SJSA1 (cell line): ENCODE measurements around the gene TCF7L2. TPM values are rescaled to one million over a fixed set of nuclear protein-coding genes. Genes with fewer than 3 reads are reported as not detected.

Experiments used
- DNase-seq, 2 experiments: peaks; one replicate each; pipeline ENCODE4 v3.0.0-alpha.2; 2015 to 2020; ENCODE audit warnings: low spot score in 2 of 2, low read depth in 1 of 2
- H3K27ac ChIP-seq: fragments of 250-450 bp; sonication (Bioruptor Pico); 2 replicates; pipeline ENCODE4 v1.5.1; 2020; ENCODE audit warnings: mild to moderate bottlenecking, moderate library complexity
- H3K27me3 ChIP-seq: fragments of 250-450 bp; sonication (Bioruptor Pico); replicated peaks from 2 replicates; pipeline ENCODE4 v1.5.1; 2020; ENCODE audit warnings: mild to moderate bottlenecking, moderate library complexity
- H3K36me3 ChIP-seq: fragments of 250-450 bp; sonication (Bioruptor Pico); 2 replicates; pipeline ENCODE4 v1.5.1; 2020; ENCODE audit warnings: mild to moderate bottlenecking
- H3K4me1 ChIP-seq: fragments of 250-450 bp; sonication (Bioruptor Pico); replicated peaks from 2 replicates; pipeline ENCODE4 v1.6.1; 2021; ENCODE audit warnings: mild to moderate bottlenecking
- H3K4me3 ChIP-seq: fragments of 250-450 bp; sonication (Bioruptor Pico); 2 replicates; pipeline ENCODE4 v1.5.1; 2020; ENCODE audit warnings: mild to moderate bottlenecking
- H3K9me3 ChIP-seq: fragments of 250-450 bp; sonication (Bioruptor Pico); replicated peaks from 2 replicates; pipeline ENCODE4 v1.5.1; 2020; ENCODE audit warnings: mild to moderate bottlenecking
- total RNA-seq: library from RNA; depleted of rRNA; stranded (reverse); fragments of >200 nt; shearing (Covaris generic); gene quantifications from 2 replicates; pipeline ENCODE4 v1.2.3, GENCODE V29; 2014

The TCF7L2 gene
- total RNA-seq, 1 experiment from 2014 or later = 4.4 TPM

GRCh38 chr10:113019692-113020474 lies 69.8 kb downstream of the TCF7L2 start:
- H3K4me1 ChIP-seq = peaks cover 14% of the 10 kb centered on the region
- no peak overlapping the region for H3K4me3 ChIP-seq
- H3K27me3 ChIP-seq = no peaks in the 10 kb centered on the region
- H3K36me3 ChIP-seq = peaks cover 7% of the 10 kb centered on the region; the same call in 1 of the 2 replicates
- DNase-seq = no peak
- H3K9me3 ChIP-seq = no peaks in the 10 kb centered on the region
- no peak overlapping the region for H3K27ac ChIP-seq

DNA sequence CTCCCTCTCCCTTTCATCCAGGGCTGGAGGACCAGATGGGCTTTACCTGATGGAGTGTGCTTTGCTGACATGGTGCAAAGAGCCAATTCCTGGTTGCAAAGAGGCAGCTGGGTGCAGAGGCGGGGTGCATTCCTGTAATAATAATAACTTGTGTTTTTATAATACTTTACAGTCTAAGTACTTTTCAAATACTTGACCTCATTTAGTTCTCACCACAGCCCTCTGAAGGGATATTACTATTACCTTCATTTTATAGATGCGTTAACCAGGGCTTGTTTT lies 70.4 kb downstream of the TCF7L2 start:
- no peaks in the 10 kb centered on the region for H3K9me3 ChIP-seq
- H3K27me3 ChIP-seq = no peaks in the 10 kb centered on the region
- no peak overlapping the region for H3K4me3 ChIP-seq
- peaks cover 15% of the 10 kb centered on the region for H3K4me1 ChIP-seq
- no peak for DNase-seq
- no peak overlapping the region for H3K27ac ChIP-seq
- peaks cover 7% of the 10 kb centered on the region; the same call in 1 of the 2 replicates for H3K36me3 ChIP-seq

GRCh38 chr10:113020838-113021237 lies 70.8 kb downstream of the TCF7L2 start:
- H3K27me3 ChIP-seq = no peaks in the 10 kb centered on the region
- no peak for DNase-seq
- H3K4me1 ChIP-seq = peaks cover 20% of the 10 kb centered on the region
- no peak overlapping the region for H3K4me3 ChIP-seq
- peaks cover 7% of the 10 kb centered on the region; the same call in 1 of the 2 replicates for H3K36me3 ChIP-seq
- H3K27ac ChIP-seq = no peak overlapping the region
- H3K9me3 ChIP-seq = no peaks in the 10 kb centered on the region

DNA sequence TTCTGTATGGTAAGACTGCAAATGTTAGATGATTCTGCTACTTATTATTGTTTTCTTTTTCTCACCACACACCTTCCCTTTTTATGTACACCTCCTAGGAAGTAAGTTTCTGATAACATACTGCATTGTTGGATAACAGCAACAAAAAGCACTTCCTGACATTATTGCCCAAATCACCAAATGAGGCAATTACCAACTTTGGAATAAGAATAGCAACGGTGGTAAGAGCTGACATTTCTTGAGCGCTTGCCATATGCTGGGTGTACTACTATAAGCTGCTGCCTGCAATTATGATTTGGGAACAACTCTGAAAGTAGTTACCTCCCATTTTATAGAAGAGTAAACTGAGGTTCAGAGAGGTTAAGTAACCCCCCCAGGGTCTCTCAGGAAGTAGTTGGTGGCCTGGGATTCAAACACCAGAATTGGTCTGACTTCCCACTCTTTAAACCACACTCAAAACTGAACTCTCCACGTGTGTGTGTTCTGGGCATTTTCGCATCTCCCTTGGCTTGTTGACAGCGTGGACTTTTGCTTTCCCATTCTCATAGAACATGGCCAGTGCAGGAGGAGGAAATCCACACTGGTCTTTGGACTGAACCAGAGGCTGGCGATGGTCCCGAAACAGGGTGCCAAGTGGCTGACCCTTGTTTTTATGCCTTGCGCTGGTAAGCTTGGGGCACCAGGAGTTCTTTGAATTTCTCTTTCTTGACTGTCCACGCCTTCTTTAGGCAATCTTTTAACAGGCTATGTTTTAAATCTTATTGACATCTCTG lies 71.4 kb downstream of the TCF7L2 start:
- Histone ChIP-seq H3K9me3 (no peaks in the 10 kb centered on the region), H3K27ac (no peak overlapping the region), H3K27me3 (no peaks in the 10 kb centered on the region), H3K4me3 (no peak overlapping the region), H3K4me1 (peaks cover 26% of the 10 kb centered on the region), H3K36me3 (peaks cover 7% of the 10 kb centered on the region; the same call in 1 of the 2 replicates)
- DNase-seq = no peak

DNA sequence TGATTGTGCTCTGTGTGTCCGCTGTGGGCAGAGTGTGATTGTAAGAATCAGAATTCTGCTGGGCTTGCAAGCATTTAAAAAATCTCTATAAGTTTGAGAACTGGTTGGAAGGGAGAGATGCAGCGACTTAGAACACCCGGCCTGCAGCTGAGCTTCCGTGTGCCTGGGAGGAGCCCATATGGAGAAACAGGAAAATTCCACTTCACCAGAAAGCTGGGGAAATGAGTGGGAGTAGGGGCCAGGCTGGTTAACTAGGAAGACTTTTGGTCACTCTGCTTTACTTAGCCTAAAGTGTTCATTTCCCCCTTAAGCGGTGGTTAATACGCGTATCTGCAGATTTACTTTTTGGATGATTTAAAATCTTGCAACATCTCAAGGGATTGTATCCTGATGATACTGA lies 72.2 kb downstream of the TCF7L2 start:
- Histone ChIP-seq H3K9me3 (no peaks in the 10 kb centered on the region), H3K4me3 (no peak overlapping the region), H3K4me1 (peaks cover 34% of the 10 kb centered on the region), H3K27ac (no peak overlapping the region), H3K36me3 (peaks cover 7% of the 10 kb centered on the region; the same call in 1 of the 2 replicates), H3K27me3 (no peaks in the 10 kb centered on the region)
- no peak for DNase-seq

GRCh38 chr10:113023017-113023416 lies 73.0 kb downstream of the TCF7L2 start:
- H3K27ac ChIP-seq = no peak overlapping the region
- no peaks in the 10 kb centered on the region for H3K9me3 ChIP-seq
- H3K4me1 ChIP-seq = peaks cover 42% of the 10 kb centered on the region
- no peaks in the 10 kb centered on the region for H3K27me3 ChIP-seq
- DNase-seq = no peak
- H3K4me3 ChIP-seq = no peak overlapping the region
- H3K36me3 ChIP-seq = peaks cover 7% of the 10 kb centered on the region; the same call in 1 of the 2 replicates

GRCh38 chr10:113024930-113025329 lies 74.9 kb downstream of the TCF7L2 start:
- no peaks in the 10 kb centered on the region for H3K9me3 ChIP-seq
- no peaks in the 10 kb centered on the region for H3K27me3 ChIP-seq
- H3K4me1 ChIP-seq = peaks cover 59% of the 10 kb centered on the region
- H3K36me3 ChIP-seq = peaks cover 10% of the 10 kb centered on the region; the same call in 1 of the 2 replicates
- DNase-seq = no peak
- no peak overlapping the region for H3K4me3 ChIP-seq
- no peak overlapping the region for H3K27ac ChIP-seq

- Histone ChIP-seq H3K27me3 (no peaks in the 10 kb centered on the region), H3K9me3 (no peaks in the 10 kb centered on the region), H3K4me3 (no peak overlapping the region), H3K27ac (no peak overlapping the region; the same call in 1 of the 2 replicates), H3K4me1 (peaks cover 59% of the 10 kb centered on the region), H3K36me3 (peaks cover 12% of the 10 kb centered on the region; the same call in 1 of the 2 replicates)
- DNase-seq = no peak
Measured at GRCh38 chr10:113025487-113025886, 75.4 kb downstream of the TCF7L2 start.

GRCh38 chr10:113026679-113027078 lies 76.6 kb downstream of the TCF7L2 start:
- DNase-seq = no peak
- peak overlapping the region; percentile 81 for H3K27ac ChIP-seq

DNA sequence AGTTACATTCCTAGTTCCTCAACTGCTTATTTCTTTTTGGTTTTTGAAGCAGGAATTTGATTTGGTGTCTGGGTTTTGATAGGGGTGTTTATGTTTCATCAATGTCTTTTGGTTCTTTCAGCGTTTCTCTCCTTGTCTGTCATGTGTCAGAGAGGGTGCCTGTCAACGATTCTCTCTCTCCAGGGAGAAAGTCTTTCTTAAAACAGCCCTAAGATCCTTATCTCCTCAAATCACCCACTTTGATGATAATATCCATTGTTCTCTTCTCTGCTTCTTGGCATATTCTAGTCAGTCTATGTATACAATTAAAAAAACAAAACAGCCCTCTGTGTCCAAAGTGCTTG lies 77.2 kb downstream of the TCF7L2 start:
- Histone ChIP-seq H3K27ac (peak overlapping the region; percentile 81), H3K27me3 (no peaks in the 10 kb centered on the region), H3K36me3 (peaks cover 6% of the 10 kb centered on the region; the same call in 1 of the 2 replicates), H3K9me3 (no peaks in the 10 kb centered on the region), H3K4me1 (peaks cover 58% of the 10 kb centered on the region), H3K4me3 (no peak overlapping the region)
- DNase-seq = peak in 1 of 2 experiments; percentile 80

More at GRCh38 chr10:113026679-113027078, 76.6 kb downstream of the TCF7L2 start:
- H3K4me3 ChIP-seq = no peak overlapping the region
- no peaks in the 10 kb centered on the region for H3K9me3 ChIP-seq
- H3K27me3 ChIP-seq = no peaks in the 10 kb centered on the region
- peaks cover 6% of the 10 kb centered on the region; the same call in 1 of the 2 replicates for H3K36me3 ChIP-seq
- H3K4me1 ChIP-seq = peaks cover 58% of the 10 kb centered on the region

GRCh38 chr10:113027574-113028455 lies 77.8 kb downstream of the TCF7L2 start:
- H3K4me1 ChIP-seq = peaks cover 58% of the 10 kb centered on the region
- peaks cover 6% of the 10 kb centered on the region; the same call in 1 of the 2 replicates for H3K36me3 ChIP-seq
- H3K27ac ChIP-seq = peak overlapping the region; percentile 81
- DNase-seq = peak; percentile 68 to 79
- no peaks in the 10 kb centered on the region for H3K27me3 ChIP-seq
- H3K4me3 ChIP-seq = peak overlapping the region; percentile 0; the same call in 1 of the 2 replicates
- H3K9me3 ChIP-seq = no peaks in the 10 kb centered on the region

DNA sequence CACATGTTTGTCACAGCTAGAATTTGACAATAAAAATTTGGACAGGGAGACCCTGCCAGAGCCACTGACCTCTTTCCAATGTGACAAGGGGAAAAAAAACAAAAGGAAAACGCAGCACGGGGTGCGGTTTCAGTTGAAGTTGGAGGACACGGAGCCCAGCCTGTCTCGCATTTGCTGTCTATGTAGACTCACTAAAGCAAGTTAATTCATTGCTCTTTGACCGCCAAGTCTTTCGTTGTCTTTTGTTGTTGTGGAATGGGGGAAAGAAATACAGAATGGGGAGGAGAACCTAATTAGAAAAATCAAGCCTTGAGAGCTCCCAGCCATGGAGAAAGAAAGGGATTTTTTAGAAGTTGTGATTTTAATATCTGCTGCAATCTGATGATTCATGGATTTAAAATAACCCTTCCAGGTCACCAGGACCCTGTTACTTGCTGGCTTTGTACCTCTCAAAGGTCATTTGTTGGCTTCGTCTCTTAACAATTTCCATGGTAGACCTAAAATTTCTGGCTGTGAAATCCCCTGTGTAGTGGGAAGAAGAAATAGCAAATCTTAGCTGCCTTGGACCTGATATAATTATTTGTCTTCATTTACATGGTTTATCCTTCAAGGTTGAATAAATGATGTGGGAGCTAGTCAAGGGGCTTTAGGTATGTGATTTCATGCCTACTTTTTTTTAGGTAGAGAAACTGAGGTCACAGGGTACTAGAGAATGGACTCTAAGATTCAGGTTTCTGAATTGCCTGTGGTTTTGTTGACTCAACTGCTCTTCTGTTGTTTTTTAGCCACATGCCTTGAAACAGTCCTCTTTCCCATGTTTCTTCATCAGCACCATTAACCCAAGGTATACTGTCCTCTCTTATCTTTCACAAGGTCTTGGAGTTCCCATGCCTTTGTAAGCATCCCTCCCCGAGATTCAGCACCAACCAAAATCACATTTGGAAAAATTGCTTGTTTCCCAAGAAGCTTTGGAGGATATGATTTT lies 78.7 kb downstream of the TCF7L2 start:
- DNase-seq = peak in 1 of 2 experiments; percentile 21
- peak overlapping the region; percentile 81 for H3K27ac ChIP-seq
- no peaks in the 10 kb centered on the region for H3K9me3 ChIP-seq
- no peaks in the 10 kb centered on the region for H3K27me3 ChIP-seq
- peaks cover 6% of the 10 kb centered on the region; the same call in 1 of the 2 replicates for H3K36me3 ChIP-seq
- peak overlapping the region; percentile 0; the same call in 1 of the 2 replicates for H3K4me3 ChIP-seq
- H3K4me1 ChIP-seq = peaks cover 58% of the 10 kb centered on the region
